K562 (cell line): ENCODE data around the gene GABRD.

ENCODE experiments used
- C11orf30 ChIP-seq: fragments of 450-650 bp; IDR thresholded peaks from 2 replicates; pipeline ENCODE4 v1.6.1; 2016; ENCODE audit warnings: low read depth, mild to moderate bottlenecking
- EP300 ChIP-seq: IDR thresholded peaks from 2 replicates; pipeline ENCODE4 v1.6.1; 2012; ENCODE audit warnings: low read length, improper control_type of control experiment
- POLR2A ChIP-seq: fragments of 450-650 bp; conservative IDR thresholded peaks from 2 replicates; pipeline ENCODE4 v1.6.1; 2016
- ZNF121 ChIP-seq: sonication (generic); formaldehyde crosslinking; conservative IDR thresholded peaks from 2 replicates; pipeline ENCODE4 v1.8.0; 2022; ENCODE audit warnings: missing genetic modification reagents
- ZNF133 ChIP-seq: fragments of 250-450 bp; sonication (Bioruptor Pico); IDR thresholded peaks from 2 replicates; pipeline ENCODE4 v1.4.0; 2020; ENCODE audit warnings: mild to moderate bottlenecking
- ZNF764 ChIP-seq: fragments of 250-450 bp; sonication (Bioruptor Pico); IDR thresholded peaks from 2 replicates; pipeline ENCODE4 v1.4.0; 2020; ENCODE audit warnings: low read depth, mild to moderate bottlenecking, moderate library complexity

DNA sequence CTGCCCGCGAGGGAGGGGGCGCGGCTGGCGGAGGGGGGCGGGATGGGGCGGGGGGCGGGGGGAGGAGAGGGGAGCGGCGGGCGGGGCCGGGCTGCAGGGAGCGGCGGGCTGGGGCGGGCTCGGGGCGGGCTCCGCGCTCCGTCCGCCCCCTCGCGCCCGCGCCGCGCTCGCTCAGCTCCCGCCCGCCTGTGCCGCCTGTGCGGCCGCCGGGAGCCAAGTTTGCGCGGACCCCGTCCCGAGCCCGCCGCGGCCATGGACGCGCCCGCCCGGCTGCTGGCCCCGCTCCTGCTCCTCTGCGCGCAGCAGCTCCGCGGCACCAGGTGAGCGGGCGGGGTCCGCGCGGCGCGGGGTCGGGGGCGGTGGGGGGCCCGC, at the start of gene GABRD:
- TF ChIP-seq POLR2A (no peak), ZNF121 (CRISPR knock-in tag) (no peak), ZNF764 (CRISPR knock-in tag) (no peak), EP300 (no peak), ZNF133 (CRISPR knock-in tag) (no peak), C11orf30 (no peak)
